Endothelial cell of umbilical vein (primary cell): ENCODE results near the gene TRIM29.

Experiments used
- CTCF ChIP-seq, 2 donors: IDR thresholded peaks; 1 replicate in 1 of 2; 2 replicates in 1 of 2; pipeline ENCODE4 v1.5.1; 2011; ENCODE audit warnings: low read length in 2 of 2, mild to moderate bottlenecking in 2 of 2, moderate library complexity in 2 of 2, control low read depth in 1 of 2, inconsistent platforms in 1 of 2, low read depth in 1 of 2; ENCODE audit not compliant: insufficient read depth in 1 of 2; ENCODE audit errors: extremely low read depth in 1 of 2
- EZH2 ChIP-seq: IDR thresholded peaks from 2 replicates; pipeline ENCODE4 v1.6.1; 2012; ENCODE audit warnings: borderline replicate concordance, low read depth, mild to moderate bottlenecking, moderate library complexity, low read length, inconsistent platforms; ENCODE audit not compliant: severe bottlenecking
- FOS ChIP-seq: IDR thresholded peaks from 2 replicates; pipeline ENCODE4 v1.6.1; 2011; ENCODE audit warnings: mild to moderate bottlenecking, low read length, moderate library complexity, borderline replicate concordance; ENCODE audit not compliant: insufficient read depth
- JUN ChIP-seq: IDR thresholded peaks from 2 replicates; pipeline ENCODE4 v1.6.1; 2011; ENCODE audit warnings: borderline replicate concordance, low read depth; ENCODE audit not compliant: insufficient read length, insufficient read depth
- MAX ChIP-seq: IDR thresholded peaks from 2 replicates; pipeline ENCODE4 v1.6.1; 2011; ENCODE audit not compliant: insufficient read depth, insufficient read length
- MYC ChIP-seq: IDR thresholded peaks from one replicate; pipeline ENCODE4 v1.6.1; 2011; ENCODE audit warnings: mild to moderate bottlenecking, low read depth, low read length
- POLR2A ChIP-seq: IDR thresholded peaks from 2 replicates; pipeline ENCODE4 v1.6.1; 2012; ENCODE audit warnings: low read depth, mild to moderate bottlenecking, control low read depth, low read length
- POLR2AphosphoS5 ChIP-seq: IDR thresholded peaks from 2 replicates; pipeline ENCODE4 v1.6.1; 2012; ENCODE audit warnings: low read depth, mild to moderate bottlenecking, control low read depth, low read length, moderate library complexity; ENCODE audit not compliant: insufficient read depth

GRCh38 chr11:120168108-120168959, 30.4 kb upstream of the TRIM29 start:
- no peak for TF ChIP-seq CTCF (IDR thresholded peaks at IDR 0.05; ENCODE audit: extremely low read depth in 1 of 2, insufficient read depth in 1 of 2, low read depth in 1 of 2, low read length in 2 of 2)
- TF ChIP-seq POLR2A: no peak
- TF ChIP-seq POLR2AphosphoS5: no peak
- no peak for TF ChIP-seq MYC
- TF ChIP-seq MAX: no peak
- no peak for TF ChIP-seq EZH2
- TF ChIP-seq JUN: no peak
- no peak for TF ChIP-seq FOS
